HG03575 (cell line): ENCODE measurements around the gene LAMB4.

ENCODE experiments used
- ATAC-seq: cut with Tn5 transposase; IDR thresholded peaks from one replicate; pipeline ENCODE4 v1.9.1; 2021; ENCODE audit not compliant: unreplicated experiment, insufficient number of reproducible peaks, low FRiP score; ENCODE audit errors: extremely low read depth

Gene LAMB4

DNA sequence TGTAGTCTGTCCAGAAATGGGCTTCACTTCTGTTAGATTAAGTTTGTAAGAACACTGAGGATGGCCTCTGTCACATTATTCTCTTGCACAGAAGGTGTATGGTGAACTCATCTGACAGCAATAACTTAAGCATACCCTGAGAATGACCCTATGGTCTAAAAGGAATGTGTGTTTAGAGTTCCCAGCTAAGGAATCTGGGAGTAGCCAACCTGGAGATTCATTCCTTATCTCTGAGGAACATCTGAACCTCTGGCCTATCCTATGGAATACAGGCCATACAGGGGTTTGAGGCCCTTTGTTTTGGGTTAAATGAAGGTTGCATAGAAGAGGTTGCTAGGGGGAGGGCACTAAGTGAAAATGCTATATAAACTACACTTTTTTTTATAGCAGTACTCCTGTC is 41.4 kb downstream of the LAMB4 start:
- ATAC-seq, result no peak

DNA sequence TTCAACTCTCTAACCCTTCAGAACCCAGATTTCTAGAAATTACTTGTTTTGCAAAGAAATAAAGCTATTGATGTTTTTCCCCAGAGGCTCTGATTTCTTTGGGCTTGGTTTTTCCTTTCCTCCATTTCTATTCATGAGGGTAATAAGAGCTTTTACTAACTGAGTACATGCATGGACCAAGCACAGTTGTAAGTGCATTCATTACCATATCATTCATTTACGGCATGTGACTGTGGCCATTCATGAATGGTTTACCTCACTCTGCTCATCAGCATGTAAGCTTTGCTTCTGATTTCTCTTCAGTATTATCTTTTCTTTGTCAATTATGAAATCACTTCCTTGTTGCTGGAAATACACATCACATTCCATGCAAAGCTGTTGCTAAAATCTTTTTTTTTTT is 42.4 kb downstream of the LAMB4 start:
- ATAC-seq, result no peak

DNA sequence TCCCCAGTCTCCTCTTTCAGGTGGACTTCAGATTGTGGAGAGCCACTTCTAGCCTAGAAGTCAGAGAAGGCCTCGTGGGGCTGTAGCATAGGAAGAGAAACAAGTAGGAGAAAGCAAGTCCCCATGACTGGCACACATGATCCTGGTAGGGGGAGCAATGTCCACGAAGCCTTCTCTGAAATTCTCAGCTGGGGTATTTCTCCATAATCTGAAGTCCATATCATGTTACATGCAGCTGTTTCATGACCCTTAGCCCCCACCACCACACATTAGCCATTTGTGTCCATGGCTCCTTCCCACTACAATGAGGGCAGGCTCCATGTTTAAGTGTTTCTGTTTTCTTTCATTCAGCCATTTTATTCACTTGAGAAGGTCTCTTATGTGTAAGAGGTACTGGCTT is 43.2 kb downstream of the LAMB4 start:
- no peak for ATAC-seq

DNA sequence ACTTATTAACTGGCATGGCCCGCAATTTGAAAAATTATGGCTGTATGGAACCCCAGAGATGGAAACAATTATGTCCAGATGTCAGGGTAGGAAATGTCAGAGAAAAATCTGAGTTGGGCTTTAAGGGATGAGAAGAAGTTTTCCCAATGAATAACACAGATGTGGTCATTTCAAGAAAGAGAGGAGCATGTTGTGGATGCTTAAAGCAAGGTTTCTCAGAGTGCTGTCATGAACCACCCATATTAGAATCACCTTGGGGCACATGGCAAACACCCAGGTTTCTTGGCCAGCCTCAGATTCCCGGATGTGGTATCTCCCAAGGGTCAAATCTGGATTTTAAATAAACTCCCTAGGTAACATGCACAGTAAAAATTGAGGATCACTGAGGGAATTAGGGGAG is 43.6 kb downstream of the LAMB4 start:
- ATAC-seq, result no peak

DNA sequence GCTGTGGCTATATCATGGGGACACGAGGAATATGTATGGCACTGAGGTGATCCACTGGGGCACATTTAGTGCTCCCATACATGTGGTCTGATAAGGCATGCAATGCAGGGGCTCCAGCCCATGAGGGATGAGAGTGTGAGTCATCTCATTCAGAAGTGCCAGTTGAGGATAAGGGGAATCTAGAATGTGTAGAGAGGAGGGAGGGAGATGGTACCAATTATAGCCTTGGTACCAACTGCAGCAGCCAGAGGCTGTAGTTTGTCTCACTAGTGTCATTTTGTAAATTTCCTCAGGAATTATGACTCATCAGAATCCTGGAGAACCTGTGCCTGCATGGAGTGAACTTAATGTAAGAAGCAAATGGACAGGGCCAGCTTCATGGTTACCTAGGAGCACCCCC is 46.2 kb downstream of the LAMB4 start:
- no peak for ATAC-seq

DNA sequence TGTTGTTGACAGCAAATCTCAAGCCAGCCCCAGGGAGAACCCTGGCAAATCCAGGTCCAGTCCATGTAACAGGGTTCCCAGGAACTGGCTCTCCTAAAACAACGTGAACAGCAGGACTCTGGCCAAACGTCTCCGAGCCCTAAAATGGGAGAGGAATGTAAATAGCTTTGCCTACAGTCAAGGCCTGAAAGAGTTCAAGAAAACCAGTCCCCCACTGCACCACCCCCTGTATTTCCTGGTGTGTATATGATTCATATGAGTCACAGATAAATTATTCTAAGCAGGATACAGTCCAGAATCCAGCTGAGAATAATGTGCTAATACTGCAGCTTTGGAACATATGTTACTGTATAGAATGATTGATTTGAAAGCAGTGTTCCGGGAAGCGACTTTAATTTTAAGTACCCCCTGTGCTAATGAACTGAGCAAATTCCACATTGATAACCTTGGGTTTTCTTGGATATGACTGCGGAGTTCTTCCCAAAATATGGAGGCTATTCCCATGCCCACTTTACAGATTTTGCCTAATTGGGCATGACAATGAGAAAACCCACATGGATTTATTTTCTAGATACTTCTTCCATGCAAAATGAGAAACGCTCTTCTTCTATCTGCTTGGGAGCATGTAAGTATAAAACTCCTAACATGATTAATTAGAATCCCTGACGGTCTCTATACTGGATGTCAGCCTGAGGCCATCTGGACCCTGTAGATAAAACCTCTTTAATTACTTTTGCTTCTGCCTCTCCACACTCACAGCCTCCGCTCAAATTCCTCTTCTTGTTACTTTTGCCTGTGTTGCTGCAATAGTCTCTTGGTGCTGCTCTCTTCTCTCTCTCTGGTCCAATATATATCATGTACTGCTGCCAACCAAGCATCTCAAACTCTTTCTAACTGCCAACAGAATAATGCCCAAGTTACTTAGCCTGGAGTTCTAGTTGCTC is 50.2 kb downstream of the LAMB4 start:
- ATAC-seq, result no peak

DNA sequence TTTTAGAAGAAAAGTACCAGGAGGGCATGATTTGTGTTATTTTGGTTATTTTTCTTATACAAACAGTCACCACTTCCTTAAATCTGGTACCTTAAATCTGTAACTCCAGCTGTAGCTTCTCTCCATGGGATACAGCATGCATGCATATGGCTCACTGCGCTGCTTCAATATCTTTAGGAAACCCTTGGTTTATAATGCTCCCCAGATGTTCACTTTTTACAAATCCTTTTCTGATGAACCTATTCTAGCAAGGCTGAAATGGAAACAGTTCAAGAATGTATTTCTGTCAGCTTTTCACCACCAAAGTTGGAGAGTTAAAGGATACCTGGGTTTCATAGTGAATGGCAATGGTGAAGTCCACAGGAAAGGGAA is 50.9 kb downstream of the LAMB4 start:
- no peak for ATAC-seq

DNA sequence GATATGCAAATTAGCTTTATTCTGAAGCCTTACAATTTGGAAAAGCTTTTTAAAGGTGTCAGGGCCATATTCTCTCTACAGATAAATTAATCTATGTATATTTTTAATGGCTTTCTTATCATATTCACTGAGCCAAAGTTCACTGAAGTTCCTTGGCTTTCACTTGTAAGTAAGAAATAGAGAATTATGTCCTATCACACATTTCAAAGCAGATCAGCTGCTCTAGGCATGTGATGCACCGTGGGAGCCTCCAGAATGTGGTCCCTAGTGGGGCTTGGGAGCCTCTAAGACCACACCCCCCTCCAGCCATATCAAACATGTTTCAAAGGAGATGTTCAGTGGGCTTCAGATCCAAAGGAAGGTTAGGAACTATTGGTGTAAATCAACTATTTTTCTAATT is 51.5 kb downstream of the LAMB4 start:
- ATAC-seq, result no peak

DNA sequence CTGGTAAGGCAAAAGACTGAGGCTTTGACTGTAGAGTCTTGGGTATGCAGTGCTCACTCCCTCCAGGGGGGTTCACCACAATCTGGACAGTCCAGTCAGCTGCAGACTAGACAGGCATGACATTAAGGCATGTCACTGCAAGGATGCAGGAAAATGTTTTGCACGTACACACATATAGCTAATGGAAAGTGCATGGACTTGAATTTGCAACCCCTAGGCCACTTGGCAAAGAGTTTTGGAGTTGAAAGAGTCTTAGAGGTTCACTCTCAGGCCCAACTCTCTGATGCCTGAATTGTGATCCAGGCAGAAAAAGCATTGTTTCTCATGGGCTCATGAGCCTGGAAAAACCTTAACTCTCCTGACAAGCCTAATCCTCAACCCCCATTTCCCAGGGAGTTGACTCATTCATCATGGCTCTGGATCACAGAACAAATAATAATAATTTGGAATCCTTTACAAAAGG is 51.9 kb downstream of the LAMB4 start:
- ATAC-seq, result no peak

DNA sequence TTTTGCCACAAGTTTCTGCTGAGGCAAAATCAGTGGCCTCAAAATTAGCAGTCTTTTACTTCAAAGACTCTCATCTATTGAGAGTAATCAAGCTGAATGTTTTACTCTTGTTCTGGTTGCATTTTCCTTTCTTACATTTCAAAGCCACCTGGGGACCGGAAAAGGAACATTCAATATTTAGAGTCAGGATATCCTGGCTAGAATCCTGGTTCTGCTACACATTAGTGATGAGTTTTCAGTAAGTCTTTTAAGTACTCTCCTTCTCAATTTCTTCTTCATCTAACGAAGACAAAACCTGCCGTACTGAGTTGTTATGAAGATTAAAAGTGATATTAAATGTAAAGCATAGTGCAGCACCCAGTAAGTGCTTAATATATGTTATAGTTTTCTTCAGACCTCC is 52.5 kb downstream of the LAMB4 start:
- no peak for ATAC-seq

DNA sequence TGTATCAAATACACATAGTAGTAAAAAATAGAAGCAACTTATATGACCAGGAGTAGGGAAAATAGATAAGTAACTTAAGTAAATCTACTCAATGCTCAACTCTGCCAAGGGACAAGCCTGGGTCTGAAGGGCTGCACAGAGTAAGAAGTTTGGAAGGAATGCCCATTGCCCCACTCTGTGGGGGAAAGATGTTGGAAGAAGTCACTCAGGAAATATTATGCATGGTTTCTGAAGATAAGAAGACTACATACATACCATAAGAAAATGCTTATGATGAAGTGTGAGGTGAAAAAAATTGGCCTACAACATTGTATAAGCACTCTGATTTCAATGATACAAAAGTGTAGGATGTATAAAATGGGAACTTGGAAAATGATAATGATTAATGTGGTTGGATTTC is 54.0 kb downstream of the LAMB4 start:
- no peak for ATAC-seq

DNA sequence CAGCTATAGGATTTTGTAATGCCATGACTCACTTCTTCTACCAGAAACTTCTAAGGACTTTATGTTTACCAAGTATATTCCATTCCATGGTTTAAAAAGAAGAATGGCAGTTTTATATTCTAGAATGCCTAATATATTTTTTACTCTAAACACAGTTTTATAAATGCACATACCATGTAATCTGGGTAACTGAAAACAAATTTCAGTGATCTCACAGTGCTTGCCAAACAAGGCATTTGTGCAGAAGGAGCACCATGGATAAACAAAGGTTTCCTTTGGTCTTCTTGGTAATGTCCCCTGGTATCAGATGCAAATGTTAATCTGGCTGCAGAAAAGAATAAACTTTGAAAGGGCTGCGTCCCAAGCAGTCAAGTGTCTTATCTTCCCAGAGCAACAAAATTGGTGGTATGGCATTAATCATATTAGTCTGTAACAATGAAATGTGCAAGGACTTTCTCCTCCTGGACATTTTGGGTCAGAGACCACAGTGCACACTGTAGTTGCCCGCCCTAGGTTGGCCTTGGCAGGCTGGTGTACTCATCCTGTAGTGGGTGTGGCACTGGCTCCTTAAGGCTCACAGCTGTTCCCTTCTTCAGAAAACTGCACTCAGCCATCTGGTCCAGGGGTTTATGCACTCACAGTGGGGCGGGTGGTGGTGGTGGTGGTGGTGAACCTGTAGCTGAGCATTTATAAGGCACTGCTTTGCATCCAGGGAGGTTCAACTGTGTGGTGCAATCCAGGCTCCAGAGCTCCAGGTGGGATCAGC is 56.7 kb downstream of the LAMB4 start:
- ATAC-seq, result no peak

DNA sequence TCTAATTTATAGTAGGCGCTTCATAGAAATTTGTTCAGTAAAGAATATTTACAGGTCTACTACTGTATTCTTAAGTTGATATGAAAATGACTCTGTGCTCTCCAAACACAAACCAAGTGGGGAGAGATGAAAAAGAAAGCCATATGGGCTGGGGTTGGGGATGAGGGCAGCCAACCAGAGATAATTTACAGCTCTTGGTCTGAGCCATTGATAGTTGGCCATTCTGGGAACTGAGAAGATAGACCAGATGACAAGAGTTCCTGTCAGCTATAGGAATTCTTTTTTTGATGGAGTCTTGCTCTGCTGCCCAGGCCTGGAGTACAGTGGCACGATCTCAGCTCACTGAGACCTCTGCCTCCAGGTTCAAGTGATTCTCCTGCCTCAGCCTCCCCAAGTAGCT is 57.4 kb downstream of the LAMB4 start:
- no peak for ATAC-seq

DNA sequence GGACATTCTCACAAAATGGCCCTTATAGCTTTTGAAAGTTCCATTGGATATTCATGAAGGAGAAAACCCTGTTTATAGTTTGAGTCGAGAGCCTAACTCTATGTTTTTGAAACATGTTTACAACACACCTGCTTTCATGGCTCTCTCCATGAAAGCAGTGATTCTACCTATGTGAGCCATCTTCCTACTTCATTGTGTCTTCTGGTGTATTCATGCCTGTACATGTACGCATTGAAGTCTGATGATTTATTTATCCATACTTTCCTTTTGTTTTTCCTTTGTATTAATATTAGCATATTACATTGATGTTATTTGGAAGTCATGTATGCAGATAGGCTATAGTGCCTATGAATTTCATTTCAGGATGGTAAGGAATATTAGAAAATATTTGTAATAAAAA is 58.0 kb downstream of the LAMB4 start:
- no peak for ATAC-seq

DNA sequence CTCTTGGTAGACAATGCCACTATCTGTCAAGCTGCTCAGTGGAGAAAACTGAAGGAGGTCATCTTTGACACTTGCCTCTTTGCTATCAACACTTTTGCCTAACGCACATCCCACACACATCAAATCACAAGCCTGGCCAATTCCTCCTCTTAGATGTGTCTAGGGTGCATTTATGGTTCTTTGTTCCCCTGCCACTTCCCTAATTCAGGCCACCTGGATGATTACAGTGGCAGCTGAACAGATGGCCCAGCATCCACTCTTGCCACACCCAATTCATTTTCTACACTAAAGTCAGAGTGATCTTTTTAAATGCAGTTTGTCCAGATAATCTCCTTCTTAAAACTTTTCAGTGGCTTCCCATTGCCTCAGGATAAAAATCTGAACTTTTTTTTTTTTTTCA is 58.6 kb downstream of the LAMB4 start:
- no peak for ATAC-seq

DNA sequence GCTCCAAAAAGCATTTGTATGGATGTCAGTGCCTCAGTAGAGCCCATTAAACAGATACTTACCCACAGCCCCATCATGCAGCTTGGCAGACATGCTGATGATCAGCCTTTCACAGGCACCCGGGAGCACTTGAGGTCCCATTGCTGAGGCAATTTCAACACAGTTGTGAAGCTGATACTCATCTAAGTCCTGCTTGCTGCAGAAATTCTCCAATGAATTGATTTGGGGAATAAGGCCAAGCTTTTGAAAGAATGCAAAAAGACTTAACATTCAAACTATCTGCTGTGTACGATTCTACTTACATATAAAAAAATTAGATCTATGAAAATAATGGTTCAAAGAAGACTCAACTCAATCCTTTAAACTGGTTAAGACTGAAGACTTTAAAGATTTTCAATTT is 60.5 kb downstream of the LAMB4 start:
- ATAC-seq, result no peak

DNA sequence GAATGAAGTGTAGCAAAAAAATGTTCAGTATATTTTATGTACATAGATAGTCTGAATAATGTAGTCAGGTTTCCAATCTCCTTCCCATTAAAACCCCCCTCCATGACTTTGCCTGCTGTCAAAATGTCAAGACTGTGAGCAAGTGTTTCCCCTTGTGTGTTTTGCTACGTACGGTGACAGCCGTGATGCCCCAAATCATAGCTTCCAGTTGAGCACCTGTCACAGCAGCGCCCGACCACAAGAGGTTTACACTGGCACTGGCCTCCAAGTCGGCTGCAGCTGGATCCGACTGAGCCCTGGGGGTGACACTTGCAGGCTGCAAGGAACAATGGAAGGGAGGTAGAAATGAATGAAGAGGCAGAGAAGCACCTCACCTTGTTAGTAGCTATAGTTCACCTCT is 62.3 kb downstream of the LAMB4 start:
- ATAC-seq, result no peak

DNA sequence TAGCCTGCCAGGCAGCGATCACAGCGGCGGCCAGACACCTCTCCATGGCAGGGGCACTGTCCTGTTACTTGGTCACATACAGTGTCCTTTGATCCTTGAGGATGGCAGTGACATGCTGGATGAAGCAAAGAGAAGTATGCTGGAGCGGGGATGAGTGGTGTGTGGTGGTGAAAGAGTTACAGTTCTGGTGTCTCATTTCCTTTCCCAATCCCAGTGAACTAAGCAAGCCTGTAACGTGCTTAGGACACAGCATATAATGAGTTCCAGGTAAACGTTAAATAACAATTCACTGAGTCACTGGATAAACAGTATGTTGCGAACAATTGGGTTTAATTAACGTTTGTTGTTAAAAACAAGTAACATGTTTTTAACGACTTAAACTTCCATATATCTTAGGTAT is 63.7 kb downstream of the LAMB4 start:
- no peak for ATAC-seq

DNA sequence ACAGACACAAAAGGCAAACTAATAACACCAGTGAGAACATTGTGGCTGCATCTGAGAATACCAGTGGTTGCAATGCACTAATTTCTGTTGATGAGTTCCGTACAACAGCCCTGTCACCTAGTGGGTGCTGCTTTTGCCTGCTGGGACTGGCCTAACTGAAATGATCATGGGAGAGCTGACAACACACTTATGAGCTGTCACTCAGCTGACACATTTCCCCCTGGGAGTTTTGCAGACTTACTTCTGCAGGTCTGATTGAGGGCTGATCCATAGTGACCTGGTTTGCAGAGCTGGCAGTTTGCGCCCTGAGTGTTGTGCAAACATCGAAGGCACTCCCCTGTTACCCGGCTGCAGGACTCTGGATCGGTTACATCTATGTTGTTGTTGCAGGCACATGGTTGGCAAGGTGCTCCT is 66.6 kb downstream of the LAMB4 start:
- ATAC-seq, result no peak

DNA sequence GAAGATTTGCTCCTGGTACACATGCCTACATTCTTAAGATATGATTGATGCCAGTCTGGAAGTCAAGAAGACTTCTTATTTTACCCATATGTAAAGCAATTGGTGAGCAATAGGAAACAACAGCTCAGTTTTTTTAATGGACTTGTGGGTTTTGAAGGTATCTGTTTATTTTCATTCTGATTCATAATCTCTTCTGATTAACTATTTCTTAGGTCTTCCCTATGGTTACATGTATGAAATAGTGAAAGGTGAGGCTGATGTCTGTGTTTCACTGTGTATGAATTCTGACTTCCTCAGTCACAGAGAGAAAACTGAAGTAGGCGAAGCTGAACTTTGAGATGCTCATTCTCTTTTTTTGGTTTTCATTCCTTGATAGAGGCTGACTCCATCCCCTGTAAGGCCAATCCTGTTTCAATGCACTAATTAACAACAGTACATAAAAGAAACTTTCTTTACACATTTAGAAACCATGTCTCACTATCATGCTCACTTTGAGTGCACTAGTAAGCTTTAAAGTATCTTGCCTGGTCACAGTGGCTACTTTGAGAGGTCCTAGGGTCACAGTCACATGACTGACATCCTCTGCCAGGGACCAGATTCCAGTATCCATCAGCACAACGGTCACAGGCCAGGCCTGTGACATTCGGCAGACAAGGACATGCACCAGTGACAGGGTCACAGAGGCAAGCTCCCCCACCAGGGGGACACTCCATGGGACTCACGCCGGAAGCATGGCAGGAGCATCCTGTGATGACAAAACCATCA is 67.7 kb downstream of the LAMB4 start:
- ATAC-seq, result no peak
